HG02973 (cell line): Measurements from ENCODE around the gene ARHGAP45.
"Not testable (repeated sequence)": the region's sequence is repeated elsewhere in the genome, so short reads cannot be mapped to it uniquely, and the experiment has no call there.

Experiments used
- ATAC-seq: cut with Tn5 transposase; IDR thresholded peaks from one replicate; pipeline ENCODE4 v1.9.1; 2021; ENCODE audit warnings: moderate library complexity; ENCODE audit not compliant: unreplicated experiment

ARHGAP45 gene

GRCh38 chr19:1113030-1113985, 46.3 kb downstream of the ARHGAP45 start:
- ATAC-seq, result no peak

- ATAC-seq, result no peak
Observed at GRCh38 chr19:1113986-1114483, 47.1 kb downstream of the ARHGAP45 start.

- not testable (repeated sequence) for ATAC-seq
Observed at GRCh38 chr19:1114728-1115127, 47.8 kb downstream of the ARHGAP45 start.

GRCh38 chr19:1115646-1116420, 48.9 kb downstream of the ARHGAP45 start:
- no peak for ATAC-seq

GRCh38 chr19:1116726-1117581, 50.0 kb downstream of the ARHGAP45 start:
- ATAC-seq, result no peak

- ATAC-seq, result no peak
Observed at GRCh38 chr19:1117654-1118053, 50.7 kb downstream of the ARHGAP45 start.

- ATAC-seq, result no peak
Observed at GRCh38 chr19:1118999-1119398, 52.0 kb downstream of the ARHGAP45 start.

GRCh38 chr19:1119475-1120217, 52.7 kb downstream of the ARHGAP45 start:
- no peak for ATAC-seq

GRCh38 chr19:1121395-1121794, 54.4 kb downstream of the ARHGAP45 start:
- no peak for ATAC-seq

GRCh38 chr19:1122021-1122971, 55.3 kb downstream of the ARHGAP45 start:
- no peak for ATAC-seq

- ATAC-seq, result no peak
Observed at GRCh38 chr19:1122972-1123363, 56.0 kb downstream of the ARHGAP45 start.

- no peak for ATAC-seq
Observed at GRCh38 chr19:1123381-1123780, 56.4 kb downstream of the ARHGAP45 start.

- ATAC-seq, result no peak
Observed at GRCh38 chr19:1123885-1124677, 57.1 kb downstream of the ARHGAP45 start.

- ATAC-seq, result no peak
Observed at GRCh38 chr19:1125601-1126467, 58.9 kb downstream of the ARHGAP45 start.

GRCh38 chr19:1126984-1127760, 60.2 kb downstream of the ARHGAP45 start:
- no peak for ATAC-seq

- no peak for ATAC-seq
Observed at GRCh38 chr19:1128106-1128505, 61.1 kb downstream of the ARHGAP45 start.
